CD4-positive, alpha-beta T cell treated with Interferon gamma for 1 hour (primary cell): Measurements from ENCODE around the gene TSC22D4.
A peak's percentile ranks its signal among the peaks of the same experiment; 100 is the strongest.

ENCODE experiments used
- DNase-seq: peaks from one replicate; pipeline ENCODE4 v3.0.0-alpha.2; 2020

The TSC22D4 gene

DNA sequence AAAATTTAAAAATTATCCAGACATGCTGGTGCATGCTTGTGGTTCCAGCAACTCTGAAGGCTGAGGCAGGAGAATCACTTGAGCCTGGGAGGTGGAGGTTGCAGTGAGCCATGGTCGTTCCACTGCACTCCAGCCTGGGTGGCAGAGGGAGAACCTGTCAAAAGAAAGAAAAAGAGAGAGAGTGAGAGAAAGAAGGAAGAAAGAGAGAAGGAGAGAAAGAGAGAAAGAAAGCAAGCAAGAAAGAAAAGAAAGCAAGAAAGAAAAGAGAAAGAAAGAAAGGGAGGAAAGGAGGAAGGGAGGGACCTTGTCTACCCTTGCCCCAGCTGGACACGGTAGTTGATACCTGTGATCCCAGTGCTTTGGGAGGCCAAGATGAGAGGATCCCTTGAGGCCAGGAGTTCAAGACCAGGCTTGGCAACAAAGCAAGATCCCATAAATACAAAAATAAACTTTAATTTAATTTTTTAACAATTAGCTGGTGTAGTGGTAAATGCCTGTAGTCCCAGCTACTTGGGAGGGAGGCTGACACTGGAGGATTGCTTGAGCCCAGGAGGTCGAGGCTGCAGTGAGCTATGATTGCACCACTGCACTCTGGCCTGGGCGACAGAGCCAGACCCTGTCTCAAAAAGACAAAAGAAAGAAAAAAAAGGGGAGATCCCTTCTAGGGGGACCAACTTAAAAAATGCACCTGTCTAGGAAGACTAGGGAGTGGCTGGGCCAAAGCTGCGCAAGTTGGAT, 13.9 kb upstream of the TSC22D4 start:
- no peak for DNase-seq

DNA sequence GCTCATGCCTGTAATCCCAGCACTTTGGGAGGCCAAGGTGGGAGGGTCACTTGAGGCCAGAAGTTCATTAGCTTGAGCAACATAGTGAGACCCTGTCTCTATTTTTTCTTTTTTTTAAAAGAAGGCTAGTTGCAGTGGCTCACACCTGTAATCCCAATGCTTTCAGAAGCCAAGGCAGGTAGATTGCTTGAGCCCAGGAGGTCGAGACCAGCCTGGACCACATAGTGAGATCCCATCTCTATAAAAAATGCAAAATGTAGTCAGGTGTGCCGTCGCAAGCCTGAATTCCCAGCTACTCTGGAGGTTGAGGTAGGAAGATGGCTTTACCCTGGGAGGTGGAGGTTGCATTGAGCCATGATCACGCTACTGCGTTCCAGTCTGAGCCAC, 12.2 kb upstream of the TSC22D4 start:
- no peak for DNase-seq

DNA sequence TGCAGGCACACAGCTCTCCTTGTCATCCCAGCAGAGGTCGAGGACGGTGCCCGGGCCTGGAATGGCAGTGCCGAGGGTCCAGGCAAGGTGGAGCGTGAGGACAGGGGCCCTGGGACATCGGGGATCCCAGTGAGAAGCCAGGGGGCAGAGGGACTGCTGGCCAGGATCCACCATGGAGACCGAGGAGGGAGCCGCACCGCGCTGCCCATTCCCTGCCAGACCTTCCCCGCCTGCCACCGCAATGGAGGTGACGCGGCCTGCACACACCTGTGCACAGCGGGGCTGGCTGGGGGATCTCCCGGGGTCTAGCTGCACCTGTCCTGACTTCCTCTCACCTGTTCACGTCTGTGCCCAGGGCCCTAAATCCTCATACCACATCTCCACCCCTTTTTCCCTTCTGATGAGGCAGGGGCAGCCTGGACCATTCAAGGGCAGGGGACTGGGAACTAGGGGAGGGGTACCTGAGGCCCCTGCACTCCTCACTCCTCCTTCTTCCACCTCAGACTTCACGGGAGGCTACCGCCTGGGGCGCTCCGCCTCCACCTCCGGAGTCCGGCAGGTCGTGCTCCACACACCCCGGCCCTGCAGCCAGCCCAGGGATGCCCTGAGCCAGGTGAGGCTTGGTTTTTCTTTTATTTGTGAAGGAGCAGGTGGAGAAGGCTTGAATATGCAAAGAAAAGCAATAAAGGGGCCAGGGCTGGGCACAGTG, 11.6 kb upstream of the TSC22D4 start:
- no peak for DNase-seq

DNA sequence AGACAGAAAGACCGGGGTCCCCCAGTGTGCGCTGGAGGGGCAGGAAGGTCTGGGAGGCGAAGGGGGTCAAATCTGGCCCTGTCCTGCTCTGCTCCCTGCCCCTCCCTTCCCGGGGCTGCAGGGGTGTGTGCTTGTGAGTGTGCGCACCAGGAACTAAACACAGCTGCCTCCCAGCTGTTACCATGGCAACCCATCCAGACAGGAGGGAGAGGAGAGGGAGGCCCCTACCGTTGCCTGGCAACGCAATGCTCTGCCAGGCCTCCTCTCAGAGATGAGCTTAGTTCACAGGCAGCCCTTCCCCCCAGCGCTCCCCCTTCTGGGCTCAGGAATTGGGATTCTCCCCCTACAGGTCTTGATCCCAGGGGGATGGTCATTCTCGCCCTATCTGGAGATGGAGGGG, 10.8 kb upstream of the TSC22D4 start:
- DNase-seq: peak; percentile 58

DNA sequence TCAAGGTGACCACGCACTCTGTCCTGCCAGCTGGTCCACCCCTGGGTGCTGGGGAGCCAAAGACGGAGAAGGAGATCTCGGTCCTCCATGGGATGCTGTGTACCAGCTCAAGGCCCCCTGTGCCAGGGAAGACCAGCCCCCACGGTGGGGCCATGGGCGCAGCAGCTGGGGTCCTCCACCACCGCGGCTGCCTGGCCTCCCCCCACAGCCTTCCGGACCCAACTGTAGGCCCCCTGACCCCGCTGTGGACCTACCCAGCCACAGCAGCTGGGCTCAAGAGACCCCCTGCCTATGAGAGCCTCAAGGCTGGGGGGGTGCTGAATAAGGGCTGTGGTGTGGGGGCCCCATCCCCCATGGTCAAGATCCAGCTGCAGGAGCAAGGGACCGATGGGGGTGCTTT, 10.1 kb upstream of the TSC22D4 start:
- DNase-seq: no peak

DNA sequence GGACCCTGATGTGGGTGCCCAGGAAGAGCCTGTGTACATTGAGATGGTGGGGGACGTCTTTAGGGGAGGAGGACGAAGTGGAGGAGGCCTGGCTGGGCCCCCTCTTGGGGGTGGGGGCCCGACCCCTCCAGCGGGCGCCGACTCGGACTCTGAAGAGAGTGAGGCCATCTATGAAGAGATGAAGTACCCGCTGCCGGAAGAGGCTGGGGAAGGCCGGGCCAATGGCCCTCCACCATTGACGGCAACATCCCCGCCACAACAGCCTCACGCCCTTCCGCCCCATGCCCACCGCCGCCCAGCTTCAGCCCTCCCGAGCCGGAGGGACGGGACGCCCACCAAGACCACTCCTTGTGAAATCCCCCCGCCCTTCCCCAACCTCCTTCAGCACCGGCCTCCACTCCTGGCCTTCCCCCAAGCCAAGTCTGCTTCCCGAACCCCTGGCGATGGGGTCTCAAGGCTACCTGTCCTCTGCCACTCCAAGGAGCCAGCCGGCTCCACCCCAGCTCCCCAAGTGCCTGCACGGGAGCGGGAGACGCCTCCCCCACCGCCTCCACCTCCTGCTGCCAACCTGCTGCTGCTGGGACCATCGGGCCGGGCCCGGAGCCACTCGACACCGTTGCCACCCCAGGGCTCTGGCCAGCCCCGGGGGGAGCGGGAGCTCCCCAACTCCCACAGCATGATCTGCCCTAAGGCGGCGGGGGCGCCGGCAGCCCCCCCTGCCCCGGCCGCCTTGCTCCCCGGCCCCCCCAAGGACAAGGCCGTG, 9.5 kb upstream of the TSC22D4 start:
- no peak for DNase-seq

DNA sequence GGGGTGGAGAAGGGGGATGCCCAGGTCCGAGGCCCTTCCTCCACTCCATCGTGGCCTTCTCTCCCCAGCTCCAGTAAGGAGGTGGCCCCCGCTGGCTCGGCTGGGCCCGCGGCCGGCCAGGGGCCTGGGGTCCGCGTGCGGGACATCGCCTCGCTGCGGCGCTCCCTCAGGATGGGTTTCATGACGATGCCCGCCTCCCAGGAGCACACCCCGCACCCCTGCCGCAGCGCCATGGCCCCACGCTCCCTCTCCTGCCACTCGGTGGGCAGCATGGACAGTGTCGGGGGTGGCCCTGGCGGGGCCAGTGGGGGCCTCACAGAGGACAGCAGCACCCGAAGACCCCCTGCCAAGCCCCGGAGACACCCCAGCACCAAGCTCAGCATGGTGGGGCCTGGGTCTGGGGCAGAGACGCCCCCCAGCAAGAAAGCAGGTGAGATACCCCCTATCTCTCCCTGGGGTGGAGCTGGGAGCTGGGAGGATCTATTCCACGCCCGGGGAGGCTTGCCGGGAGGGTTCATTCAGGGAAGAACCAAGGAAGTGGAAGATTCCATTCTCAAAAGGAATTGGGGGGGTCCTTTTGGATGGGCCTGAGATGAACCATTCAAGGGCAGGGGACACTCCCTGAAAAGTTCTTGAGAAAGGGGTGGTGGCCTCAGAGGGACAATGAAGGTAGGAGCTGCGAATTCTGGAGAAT, 7.9 kb upstream of the TSC22D4 start:
- DNase-seq: no peak

DNA sequence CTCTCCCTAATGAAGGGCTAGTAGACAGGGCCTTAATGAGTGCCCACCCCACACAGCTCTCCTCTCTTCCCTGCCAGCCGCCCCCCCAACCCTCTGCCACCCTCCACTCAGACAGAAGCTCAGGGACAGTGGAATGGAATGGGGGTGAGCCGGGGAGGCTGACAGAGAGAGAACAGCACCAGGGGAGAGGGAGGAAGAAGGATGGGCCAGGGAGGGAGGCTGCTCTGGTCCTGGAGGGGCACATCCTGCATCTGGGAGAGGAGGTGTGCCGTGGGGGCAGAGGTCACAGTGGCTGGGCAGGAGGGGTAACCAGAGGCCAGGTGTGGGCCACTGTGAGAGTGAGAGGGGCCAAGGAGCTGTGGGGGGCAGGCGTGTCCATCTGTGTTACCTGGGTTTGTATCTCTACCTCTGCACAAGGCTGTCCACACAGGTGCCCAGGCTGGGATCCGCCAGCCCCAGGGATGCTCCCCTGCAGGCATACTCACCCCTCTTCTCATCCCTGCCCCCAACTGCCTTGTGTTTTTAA, 7.2 kb upstream of the TSC22D4 start:
- DNase-seq: no peak

DNA sequence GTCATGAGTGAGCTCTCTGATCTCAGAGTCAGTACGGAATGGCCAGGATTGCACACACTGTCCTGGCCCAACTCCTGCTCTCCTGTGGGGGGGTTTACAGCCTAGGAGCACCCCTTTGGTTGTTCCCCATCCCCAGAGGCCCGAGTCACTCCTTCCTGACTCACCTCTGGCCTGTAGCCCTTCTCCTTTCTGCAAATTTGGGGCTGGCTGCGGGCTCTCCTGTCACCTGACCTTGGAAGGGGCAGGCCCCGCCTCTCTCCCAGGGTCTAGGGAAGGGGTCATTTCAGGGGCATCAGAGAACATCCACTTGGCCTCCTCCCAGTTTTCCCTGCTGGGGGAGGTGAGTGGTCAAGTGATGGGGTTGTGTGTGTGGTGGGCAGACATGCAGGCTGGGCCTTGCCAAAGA, 6.5 kb upstream of the TSC22D4 start:
- no peak for DNase-seq

DNA sequence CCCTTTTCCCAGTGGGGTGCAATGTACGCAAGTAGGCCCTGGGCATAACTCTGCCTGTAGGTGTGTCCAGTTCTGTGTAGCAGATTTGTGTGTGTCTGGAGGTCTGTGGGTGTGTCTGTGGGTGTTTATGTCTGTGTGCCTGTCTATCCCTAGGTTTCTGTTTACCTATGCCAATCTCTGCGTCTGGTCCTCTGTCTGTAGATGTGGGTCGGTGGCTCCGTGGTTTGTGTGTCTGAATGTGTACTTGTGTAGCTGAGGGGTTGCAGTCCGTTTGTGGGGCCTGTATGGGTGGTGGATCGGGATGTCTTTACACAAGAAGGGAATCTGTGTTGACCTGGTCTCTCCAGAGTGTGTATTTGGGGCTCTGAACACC, 5.6 kb upstream of the TSC22D4 start:
- DNase-seq: no peak

DNA sequence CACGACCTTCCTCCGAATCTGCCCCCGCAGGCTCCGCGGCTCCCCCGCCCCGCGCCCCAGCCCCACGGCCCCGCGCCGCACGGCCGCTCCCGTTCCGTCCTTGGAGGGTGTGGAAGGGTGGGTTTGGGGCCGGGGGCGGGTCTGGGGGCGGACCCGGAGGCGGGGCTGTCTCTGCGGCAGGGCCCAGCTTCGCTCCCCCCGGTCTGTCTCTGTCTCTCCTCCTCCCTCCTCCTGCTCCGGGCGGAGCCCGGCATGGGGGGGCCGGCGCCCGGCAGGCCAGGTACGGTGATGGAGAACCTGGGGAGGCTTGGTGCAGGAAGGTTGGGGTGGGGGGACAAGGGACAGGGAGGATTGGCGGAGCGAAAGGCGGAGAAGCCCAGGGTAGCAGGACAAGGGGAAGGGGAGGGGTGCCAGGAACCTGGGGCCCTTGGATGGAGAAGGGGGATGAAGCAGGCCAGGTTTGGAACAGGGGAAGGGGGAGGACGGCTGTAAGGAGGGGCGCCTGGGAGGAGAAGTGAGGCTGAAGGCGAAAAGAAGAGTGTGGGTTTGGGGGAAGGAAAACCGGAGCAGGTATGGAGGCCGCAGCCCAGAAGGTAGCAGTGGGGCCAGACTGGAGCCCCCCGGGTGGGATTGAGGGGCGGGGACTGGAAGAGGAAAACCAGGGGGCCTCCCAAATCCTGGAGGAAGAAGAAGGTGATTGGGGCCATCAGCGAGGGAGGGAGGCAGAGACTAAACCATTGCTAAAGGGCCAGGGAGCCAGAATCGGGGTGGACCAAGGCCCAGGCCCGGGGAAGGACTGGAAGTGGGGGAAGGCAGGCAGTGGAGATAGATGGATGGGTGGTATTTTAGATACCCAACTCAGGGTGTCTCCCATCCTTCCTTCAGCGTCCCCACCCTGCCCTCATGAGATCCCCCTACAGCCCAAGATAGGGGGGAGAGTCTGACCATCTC, 5.0 kb upstream of the TSC22D4 start, which contains the start of gene NYAP1:
Gene NYAP1, plus strand, starts transcription at position 206 of the 951 bp plus-strand sequence. CDS start 1,385 bp downstream, outside the sequence.
- DNase-seq: peak; percentile 59

DNA sequence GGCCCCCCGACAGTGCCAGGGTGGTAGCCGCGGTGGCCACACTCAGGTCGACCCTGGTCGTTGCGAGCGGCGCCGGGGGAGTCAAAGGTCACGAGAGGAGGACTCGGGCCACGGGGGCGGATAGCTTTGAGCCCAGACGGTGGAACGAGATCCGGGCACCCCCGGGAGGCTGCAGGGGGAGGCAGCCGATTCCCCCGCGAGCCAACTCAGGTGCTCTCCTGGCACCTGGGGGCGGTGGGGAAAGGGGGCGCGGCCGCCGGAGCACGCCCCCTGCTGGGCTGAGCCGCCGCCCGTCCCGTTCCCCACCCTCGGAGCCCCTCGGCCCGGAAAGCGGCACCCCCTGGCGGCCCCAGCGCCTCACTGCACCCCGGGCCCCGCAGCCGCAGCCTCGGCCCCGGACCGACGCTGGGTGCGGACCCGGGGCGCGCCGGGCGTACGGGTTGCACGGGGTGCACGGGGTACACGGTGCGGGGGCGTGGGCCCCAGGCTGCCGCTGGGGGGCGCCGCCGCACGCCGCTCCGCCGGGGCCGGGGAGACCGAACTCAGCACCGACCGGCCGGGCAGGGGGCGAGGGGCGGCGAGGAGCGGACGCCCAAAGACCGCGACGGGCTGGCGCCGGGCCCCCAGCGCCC, 4.2 kb upstream of the TSC22D4 start:
- peak; percentile 80 for DNase-seq

DNA sequence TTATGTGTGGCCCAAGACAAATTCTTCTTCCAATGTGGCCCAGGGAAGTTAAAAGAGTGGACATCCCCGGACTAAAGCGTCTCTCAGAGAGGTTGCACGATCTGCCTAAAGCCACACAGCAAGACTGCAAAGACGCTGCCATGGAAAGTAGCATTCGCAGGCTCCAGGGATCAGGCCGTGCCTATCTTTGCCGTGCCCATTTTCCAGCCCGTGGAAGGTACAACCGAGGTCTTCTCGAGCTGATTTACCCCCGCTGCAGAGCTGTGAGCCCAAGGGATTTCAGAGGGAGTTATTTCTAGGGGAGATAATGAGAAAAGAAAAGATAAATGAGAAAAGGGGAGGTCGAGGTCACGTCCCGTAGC, 3.7 kb upstream of the TSC22D4 start:
- DNase-seq: no peak

DNA sequence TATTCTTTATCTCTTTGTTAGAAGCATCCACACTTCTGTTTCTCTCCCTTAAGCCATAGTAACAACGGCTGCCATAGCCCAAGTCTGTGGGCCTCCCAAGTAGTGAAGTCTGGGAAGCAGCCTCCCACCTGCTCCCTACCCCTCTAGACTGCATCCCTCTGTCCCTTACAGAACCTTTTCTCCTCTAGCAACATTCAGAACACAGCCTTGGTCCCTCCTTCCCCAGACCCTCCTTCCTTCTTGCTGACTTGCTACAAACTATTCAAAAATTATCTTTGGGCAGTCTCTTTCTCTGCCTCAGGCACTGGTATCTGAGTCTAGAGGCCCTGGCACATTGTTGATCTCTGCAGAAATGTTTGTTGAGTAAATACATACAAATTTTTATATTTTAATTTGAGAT, 2.5 kb upstream of the TSC22D4 start:
- no peak for DNase-seq

DNA sequence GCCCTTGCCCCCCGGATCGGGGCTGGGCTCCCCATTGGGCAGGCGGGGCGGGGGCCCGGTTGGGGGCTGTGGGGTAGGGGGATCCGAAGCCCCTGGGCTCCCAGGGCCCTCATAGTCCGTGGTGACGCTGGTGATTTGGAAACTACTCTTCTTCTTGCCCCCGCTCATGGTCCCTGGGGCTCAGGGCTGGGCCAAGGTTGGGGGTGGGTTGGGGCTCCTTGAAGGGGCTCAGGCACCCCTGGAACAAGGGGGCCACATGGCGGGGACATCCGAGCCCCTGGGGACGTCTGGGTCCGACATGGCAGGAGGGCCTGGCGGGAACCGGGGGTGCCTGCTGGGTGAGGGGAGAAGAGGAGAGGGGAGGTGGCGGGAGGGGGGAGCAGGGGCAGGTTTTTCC, 1.1 kb downstream of the TSC22D4 start:
- DNase-seq: no peak

DNA sequence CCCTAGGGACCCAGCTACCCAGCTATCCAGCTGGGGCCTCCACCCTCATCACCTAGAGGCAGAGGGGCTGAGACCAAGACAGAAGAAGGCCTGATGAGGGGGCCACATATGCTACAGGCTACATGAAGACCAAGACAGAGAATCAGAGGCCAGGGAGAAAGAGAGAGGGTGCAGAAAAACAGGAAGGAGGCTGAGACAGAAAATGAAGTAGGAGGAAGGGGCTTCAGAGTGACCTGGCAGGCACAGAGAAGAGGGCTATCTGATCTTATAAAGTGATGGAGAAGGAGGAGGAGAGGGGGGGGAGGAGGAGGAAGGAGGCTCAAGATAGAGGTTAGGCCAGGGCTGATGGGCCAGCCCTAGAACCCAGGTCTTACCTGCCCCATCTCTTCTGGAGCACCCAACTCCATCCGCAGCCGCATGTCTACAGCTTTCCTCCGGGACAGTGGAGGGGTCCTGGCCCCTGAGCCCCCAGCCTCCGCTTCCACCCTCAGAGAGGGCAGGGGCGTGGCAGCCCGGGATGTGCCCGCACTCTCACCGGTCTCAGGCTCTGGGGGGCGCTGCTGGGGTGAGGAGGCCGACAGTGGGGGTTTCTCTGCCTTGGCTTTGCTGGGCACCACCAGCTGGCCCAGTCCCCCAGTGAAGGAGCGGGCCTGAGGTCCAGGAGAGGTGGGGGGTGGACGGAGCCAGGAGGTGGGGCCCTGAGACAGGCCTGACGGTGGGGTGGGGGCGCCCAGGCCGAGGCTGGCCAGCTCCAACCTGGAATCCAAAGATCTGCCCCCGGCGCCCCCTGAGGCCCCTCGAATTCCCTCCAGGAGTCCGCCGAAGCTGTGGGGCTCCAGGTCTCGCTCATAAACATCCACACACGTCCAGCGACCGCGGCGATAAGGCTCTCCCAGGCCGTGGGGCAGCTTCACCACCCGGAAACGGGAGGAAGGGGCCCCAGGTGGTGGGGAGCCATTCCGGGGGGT, 1.8 kb downstream of the TSC22D4 start:
- DNase-seq: peak; percentile 9

DNA sequence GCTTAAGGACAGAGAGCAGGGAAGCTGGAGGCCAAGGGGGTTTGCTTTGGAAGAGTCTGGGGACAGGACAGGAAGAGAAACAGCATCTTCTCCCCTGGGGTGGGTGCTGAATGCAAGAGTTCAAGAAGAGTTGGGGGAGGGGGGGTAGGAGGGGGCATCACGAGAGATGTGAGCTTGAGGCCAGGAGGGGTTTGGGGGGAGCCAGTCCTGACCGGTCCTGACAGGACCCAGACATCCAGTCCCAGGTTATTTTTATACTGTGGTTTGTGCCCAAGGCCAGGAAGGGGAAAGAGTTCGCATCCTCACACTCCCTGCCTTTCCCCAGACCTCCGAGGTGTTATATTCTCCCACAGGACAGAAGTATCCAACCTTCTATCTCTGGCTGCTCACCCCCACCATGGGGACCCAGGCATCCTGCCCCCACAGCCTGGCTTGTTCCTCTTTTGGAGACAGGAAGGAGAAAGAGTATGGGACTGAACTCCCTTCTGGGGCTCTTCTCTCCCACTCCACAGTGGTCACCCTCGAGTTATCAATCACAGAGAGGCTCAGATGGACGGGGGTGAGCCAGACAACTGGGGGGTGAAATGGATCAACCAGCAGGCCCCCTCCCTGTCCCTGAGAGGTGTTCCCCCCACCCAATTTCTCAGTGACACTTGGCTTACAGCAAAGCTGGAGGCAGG, 2.8 kb downstream of the TSC22D4 start:
- no peak for DNase-seq

DNA sequence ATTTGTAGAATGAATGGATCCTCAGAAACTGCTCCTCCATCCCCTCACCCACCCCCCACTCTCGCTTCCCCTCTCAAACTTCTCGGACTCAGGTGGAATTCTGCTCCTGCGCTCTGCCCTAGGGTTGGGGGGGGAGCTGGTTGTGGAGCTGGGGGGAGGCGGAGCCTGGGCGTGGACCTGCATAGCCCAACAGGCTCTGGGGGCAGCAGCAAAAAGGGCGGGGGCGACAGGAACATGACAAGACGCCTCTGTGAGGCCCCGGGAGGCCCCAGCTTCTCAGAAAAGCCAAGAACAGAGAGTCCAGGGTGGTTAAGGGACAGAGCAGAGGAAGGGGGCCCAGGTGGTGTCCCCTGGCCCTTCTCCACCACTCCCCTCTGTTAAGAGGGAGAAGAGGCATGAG, 3.5 kb downstream of the TSC22D4 start:
- DNase-seq: no peak

DNA sequence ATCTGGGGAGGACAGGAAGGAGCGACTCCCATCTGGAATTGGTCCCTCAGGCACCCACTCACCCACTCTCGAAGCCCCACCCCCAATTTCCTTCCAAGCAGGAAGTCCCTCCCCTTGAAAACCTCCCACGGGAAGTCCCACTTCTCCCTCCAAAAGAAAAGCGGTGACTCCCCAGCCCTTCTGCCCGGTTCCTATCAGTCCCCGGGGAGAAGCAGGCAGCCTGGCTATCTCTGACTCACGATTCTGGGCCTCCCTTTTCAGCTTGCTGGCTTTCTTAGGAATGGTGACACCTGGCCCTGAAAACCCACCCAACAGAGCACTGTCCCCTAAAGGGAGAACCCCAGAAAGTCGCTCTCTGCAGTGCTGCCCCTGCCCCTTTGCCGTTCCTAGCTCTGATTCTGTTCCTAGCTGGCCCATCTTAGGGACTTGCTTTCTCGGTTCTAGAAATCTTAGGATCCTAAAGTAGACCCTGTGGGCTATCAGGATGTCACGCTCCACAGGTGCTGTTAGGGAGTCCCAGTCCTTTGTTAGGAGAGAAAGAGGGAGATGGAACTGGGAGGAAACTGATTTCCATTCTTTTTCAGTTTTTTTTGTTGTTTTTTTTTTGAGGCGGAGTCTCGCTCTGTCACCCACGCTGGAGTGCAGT, 6.0 kb downstream of the TSC22D4 start:
- DNase-seq: no peak
